ENCODE measurements around the gene TSNAX.
"Not testable (repeated sequence)": the region's sequence is repeated elsewhere in the genome, so short reads cannot be mapped to it uniquely, and the experiment has no call there.

Gene TSNAX

GRCh38 chr1:231593264-231593663 is 64.8 kb downstream of the TSNAX start:
- H3K36me3 Mint-ChIP-seq (ENCODE audit: low read depth); DNase-seq; H3K27me3 Mint-ChIP-seq; H3K27ac Mint-ChIP-seq; H3K4me3 Mint-ChIP-seq; H3K9me3 Mint-ChIP-seq; H3K4me1 Mint-ChIP-seq (ENCODE audit: low read depth): not testable (repeated sequence)

DNA sequence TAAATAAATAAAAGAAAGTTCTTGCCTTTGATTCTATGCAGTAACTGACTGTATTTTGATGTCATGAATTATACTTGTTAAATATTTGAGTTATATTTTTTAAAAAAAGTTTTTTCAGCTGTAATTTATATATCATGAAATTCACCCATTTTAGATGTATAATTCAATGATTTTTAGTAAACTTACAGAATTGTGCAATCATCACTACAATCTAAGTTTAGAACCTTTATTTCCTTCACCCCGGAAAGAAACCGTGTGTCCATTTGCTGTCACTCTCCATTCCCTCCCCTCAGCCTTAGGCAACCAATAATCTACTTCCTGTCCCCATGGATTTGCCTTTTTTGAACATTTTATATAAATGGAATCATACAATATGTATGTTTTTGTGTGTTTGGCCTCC is 65.7 kb downstream of the TSNAX start:
- no peak for DNase-seq
- H3K9me3 Mint-ChIP-seq = no peaks in the 10 kb centered on the region
- H3K4me3 Mint-ChIP-seq = no peak overlapping the region
- peaks cover 3% of the 10 kb centered on the region for H3K4me1 Mint-ChIP-seq (ENCODE audit: low read depth)
- no peak overlapping the region for H3K27ac Mint-ChIP-seq
- no peaks in the 10 kb centered on the region for H3K36me3 Mint-ChIP-seq (ENCODE audit: low read depth)
- no peaks in the 10 kb centered on the region for H3K27me3 Mint-ChIP-seq

GRCh38 chr1:231594749-231595148 is 66.3 kb downstream of the TSNAX start:
- H3K36me3 Mint-ChIP-seq (ENCODE audit: low read depth) = no peaks in the 10 kb centered on the region
- peaks cover 3% of the 10 kb centered on the region for H3K4me1 Mint-ChIP-seq (ENCODE audit: low read depth)
- H3K27ac Mint-ChIP-seq = no peak overlapping the region

GRCh38 chr1:231596337-231596791 is 67.9 kb downstream of the TSNAX start:
- peaks cover 3% of the 10 kb centered on the region for H3K4me1 Mint-ChIP-seq (ENCODE audit: low read depth)
- no peak for DNase-seq
- H3K4me3 Mint-ChIP-seq = no peak overlapping the region
- no peak overlapping the region for H3K27ac Mint-ChIP-seq
- no peaks in the 10 kb centered on the region for H3K9me3 Mint-ChIP-seq
- no peaks in the 10 kb centered on the region for H3K27me3 Mint-ChIP-seq
- no peaks in the 10 kb centered on the region for H3K36me3 Mint-ChIP-seq (ENCODE audit: low read depth)

More at GRCh38 chr1:231594749-231595148, 66.3 kb downstream of the TSNAX start:
- no peaks in the 10 kb centered on the region for H3K27me3 Mint-ChIP-seq
- H3K9me3 Mint-ChIP-seq = no peaks in the 10 kb centered on the region
- no peak overlapping the region for H3K4me3 Mint-ChIP-seq
- DNase-seq = no peak

- Mint-ChIP-seq H3K27me3 (no peaks in the 10 kb centered on the region), H3K4me1 (ENCODE audit: low read depth) (peaks cover 3% of the 10 kb centered on the region), H3K36me3 (ENCODE audit: low read depth) (no peaks in the 10 kb centered on the region), H3K27ac (no peak overlapping the region), H3K4me3 (no peak overlapping the region), H3K9me3 (no peaks in the 10 kb centered on the region)
- DNase-seq = no peak
These were observed 69.5 kb downstream of the TSNAX start for GRCh38 chr1:231597971-231598370.

GRCh38 chr1:231600458-231600976 is 72.0 kb downstream of the TSNAX start:
- DNase-seq = no peak
- Mint-ChIP-seq H3K27ac (no peak overlapping the region), H3K4me1 (ENCODE audit: low read depth) (peaks cover 9% of the 10 kb centered on the region)

DNA sequence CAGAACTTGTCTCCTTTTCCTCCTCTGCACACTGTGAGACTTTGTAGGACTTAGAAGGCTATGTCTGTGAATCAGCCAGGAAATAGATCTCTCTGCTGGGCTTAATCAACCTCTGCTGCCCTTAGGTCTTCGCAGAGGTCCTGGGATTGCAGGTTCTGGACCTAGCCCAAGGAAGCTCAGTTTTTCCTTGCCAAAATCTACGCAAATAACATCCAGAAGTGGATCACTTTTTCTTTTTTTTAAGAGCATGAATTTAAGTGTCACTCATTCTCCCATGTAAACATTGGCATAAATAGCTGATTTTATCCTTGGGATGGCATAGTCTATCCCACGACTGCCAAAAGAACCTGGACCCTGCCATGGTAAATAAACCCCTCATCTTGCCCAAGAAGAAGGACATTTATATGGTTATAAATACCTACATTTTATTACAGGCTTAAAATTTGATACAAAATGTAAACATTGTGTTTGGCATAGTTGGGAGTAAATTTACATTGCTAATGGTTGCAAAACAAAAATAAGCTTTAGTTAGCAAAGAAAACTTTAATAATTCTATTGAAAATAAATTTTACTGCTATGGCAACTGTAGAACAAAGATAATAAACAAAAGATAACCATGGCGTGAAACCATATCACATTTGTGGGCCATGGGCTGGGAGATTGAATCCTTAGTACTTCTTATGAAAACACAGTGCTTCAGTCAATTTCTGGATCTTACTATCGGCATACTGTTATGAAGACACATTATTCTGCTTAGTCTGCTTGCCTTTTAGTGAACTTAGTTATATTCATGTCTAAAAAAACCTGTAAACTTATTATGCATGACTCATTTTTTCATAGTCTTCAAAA is 73.6 kb downstream of the TSNAX start:
- peaks cover 6% of the 10 kb centered on the region for H3K4me1 Mint-ChIP-seq (ENCODE audit: low read depth)

More at GRCh38 chr1:231600458-231600976, 72.0 kb downstream of the TSNAX start:
- no peaks in the 10 kb centered on the region for H3K27me3 Mint-ChIP-seq
- no peaks in the 10 kb centered on the region for H3K36me3 Mint-ChIP-seq (ENCODE audit: low read depth)
- no peak overlapping the region for H3K4me3 Mint-ChIP-seq
- H3K9me3 Mint-ChIP-seq = no peaks in the 10 kb centered on the region

DNA sequence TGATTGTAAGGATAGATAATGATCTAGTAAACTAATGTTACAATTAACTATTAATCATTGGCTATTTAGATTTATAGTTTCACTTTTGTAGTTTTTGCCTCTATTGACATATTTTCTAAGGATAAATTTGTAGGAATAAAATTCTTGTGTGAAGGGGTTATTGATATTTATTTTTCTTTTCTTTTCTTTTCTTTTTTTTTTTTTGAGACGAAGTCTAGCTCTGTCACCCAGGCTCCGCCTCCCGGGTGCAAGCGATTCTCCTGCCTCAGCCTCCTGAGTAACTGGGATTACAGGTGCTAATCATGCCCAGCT is 74.2 kb downstream of the TSNAX start:
- Mint-ChIP-seq H3K4me1 (ENCODE audit: low read depth) (peaks cover 6% of the 10 kb centered on the region), H3K27me3 (no peaks in the 10 kb centered on the region), H3K9me3 (no peaks in the 10 kb centered on the region), H3K36me3 (ENCODE audit: low read depth) (no peaks in the 10 kb centered on the region), H3K27ac (no peak overlapping the region), H3K4me3 (no peak overlapping the region)
- no peak for DNase-seq

More for the DNA sequence above, 73.6 kb downstream of the TSNAX start:
- no peak for DNase-seq
- no peak overlapping the region for H3K27ac Mint-ChIP-seq
- H3K27me3 Mint-ChIP-seq = no peaks in the 10 kb centered on the region
- no peaks in the 10 kb centered on the region for H3K9me3 Mint-ChIP-seq
- H3K4me3 Mint-ChIP-seq = no peak overlapping the region
- no peaks in the 10 kb centered on the region for H3K36me3 Mint-ChIP-seq (ENCODE audit: low read depth)

- H3K36me3 Mint-ChIP-seq (ENCODE audit: low read depth) = no peaks in the 10 kb centered on the region
- no peak for DNase-seq
- H3K4me3 Mint-ChIP-seq = peak overlapping the region; percentile 87
- peaks cover 6% of the 10 kb centered on the region for H3K4me1 Mint-ChIP-seq (ENCODE audit: low read depth)
- H3K27ac Mint-ChIP-seq = peak overlapping the region; percentile 88
- H3K27me3 Mint-ChIP-seq = no peaks in the 10 kb centered on the region
- no peaks in the 10 kb centered on the region for H3K9me3 Mint-ChIP-seq
These were observed 75.3 kb downstream of the TSNAX start for GRCh38 chr1:231603598-231604275.

- H3K9me3 Mint-ChIP-seq = no peaks in the 10 kb centered on the region
- H3K4me3 Mint-ChIP-seq = peak overlapping the region; percentile 87
- no peak for DNase-seq
- H3K27me3 Mint-ChIP-seq = no peaks in the 10 kb centered on the region
- peak overlapping the region; percentile 88 for H3K27ac Mint-ChIP-seq
- H3K4me1 Mint-ChIP-seq (ENCODE audit: low read depth) = peaks cover 6% of the 10 kb centered on the region
- H3K36me3 Mint-ChIP-seq (ENCODE audit: low read depth) = no peaks in the 10 kb centered on the region
These were observed 75.8 kb downstream of the TSNAX start for GRCh38 chr1:231604276-231604621.

DNA sequence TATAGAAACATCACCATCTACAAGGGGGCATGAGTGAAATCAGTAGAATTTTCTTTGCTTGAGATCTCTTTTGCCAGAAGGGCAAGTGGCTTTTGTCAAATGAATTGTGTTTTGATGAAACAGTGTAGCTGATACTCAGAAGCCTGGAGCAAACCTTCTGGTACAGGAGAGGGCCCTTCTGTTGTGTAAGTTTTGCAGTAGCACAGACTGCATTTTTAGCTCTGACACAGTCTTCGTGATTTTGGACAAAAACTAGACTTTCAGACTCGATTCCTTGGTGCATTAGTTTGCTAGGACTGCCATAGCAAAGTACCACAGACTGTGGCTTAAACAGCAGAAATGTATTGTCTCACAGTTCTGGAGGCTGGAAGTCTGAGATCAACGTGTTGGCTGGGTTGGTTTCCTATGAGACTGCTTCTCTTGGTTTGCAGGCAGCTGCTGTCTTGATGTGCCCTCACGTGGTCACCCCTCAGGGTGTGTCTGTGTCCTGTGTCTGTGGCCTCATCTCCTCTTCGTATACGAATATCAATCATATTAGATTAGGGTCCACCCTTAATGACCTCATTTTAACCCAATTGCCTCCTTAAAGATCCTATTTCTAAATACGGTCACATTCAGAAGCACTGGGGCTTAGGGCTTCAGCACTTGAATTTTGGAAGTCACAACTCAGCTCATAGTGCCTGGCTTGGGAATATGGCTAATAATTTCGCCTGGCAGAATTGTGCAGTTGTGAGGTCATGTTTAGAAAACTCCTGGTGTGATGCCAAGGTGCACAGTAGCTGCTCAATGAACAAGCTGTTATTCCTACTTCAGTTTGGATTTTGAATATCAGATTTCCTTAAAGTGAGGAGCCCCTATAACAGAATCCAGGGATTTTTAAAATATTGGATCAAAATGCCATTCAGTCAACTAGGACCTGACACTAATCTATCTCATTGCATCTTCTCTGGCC is 77.0 kb downstream of the TSNAX start:
- H3K4me3 Mint-ChIP-seq = no peak overlapping the region
- H3K9me3 Mint-ChIP-seq = no peaks in the 10 kb centered on the region
- no peak for DNase-seq
- peaks cover 6% of the 10 kb centered on the region for H3K4me1 Mint-ChIP-seq (ENCODE audit: low read depth)
- H3K36me3 Mint-ChIP-seq (ENCODE audit: low read depth) = no peaks in the 10 kb centered on the region
- H3K27ac Mint-ChIP-seq = no peak overlapping the region
- H3K27me3 Mint-ChIP-seq = no peaks in the 10 kb centered on the region

GRCh38 chr1:231606712-231607111 is 78.2 kb downstream of the TSNAX start:
- Mint-ChIP-seq H3K4me1 (ENCODE audit: low read depth) (peaks cover 17% of the 10 kb centered on the region), H3K9me3 (no peaks in the 10 kb centered on the region), H3K36me3 (ENCODE audit: low read depth) (no peaks in the 10 kb centered on the region), H3K27me3 (no peaks in the 10 kb centered on the region), H3K27ac (no peak overlapping the region), H3K4me3 (no peak overlapping the region)
- DNase-seq = no peak

- Mint-ChIP-seq H3K4me3 (no peak overlapping the region), H3K36me3 (ENCODE audit: low read depth) (peaks cover 5% of the 10 kb centered on the region), H3K4me1 (ENCODE audit: low read depth) (peaks cover 47% of the 10 kb centered on the region), H3K27ac (no peak overlapping the region), H3K27me3 (no peaks in the 10 kb centered on the region), H3K9me3 (peaks cover 13% of the 10 kb centered on the region)
- DNase-seq = no peak
These were observed 81.9 kb downstream of the TSNAX start for GRCh38 chr1:231610388-231610787.

DNA sequence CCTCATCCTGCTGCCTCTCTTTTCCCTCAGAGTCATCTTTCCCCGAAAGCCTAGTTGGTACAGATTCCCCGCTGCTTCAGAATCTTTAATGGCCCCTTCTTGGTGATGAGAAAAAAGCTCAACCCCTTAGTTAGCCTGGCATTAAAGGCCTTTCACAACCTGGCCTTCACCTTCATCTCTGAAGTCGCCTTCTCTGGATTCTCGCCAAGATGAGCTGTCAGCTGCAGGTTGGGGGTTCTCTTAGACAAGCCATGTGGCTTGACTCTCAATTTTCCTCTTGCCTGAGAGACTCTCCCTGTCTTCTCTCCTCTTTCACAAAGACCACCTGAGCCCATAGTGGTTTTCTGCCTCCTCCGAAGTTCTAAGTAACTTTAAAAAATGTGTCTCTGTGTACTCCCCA is 82.6 kb downstream of the TSNAX start:
- Mint-ChIP-seq H3K9me3 (peaks cover 13% of the 10 kb centered on the region), H3K36me3 (ENCODE audit: low read depth) (peaks cover 5% of the 10 kb centered on the region), H3K27ac (no peak overlapping the region), H3K27me3 (no peaks in the 10 kb centered on the region), H3K4me3 (no peak overlapping the region), H3K4me1 (ENCODE audit: low read depth) (peaks cover 47% of the 10 kb centered on the region)
- DNase-seq = no peak
